Activated CD4-positive, alpha-beta T cell treated with anti-CD3 and anti-CD28 coated beads for 36 hours (primary cell): ENCODE results near the gene SEC24C. TPM values are rescaled to one million over a fixed set of nuclear protein-coding genes. Genes with fewer than 3 reads are reported as not detected.

Experiments
- total RNA-seq, 2 experiments: library from RNA; stranded (reverse); gene quantifications; one replicate each; pipeline ENCODE4 v1.2.3, GENCODE V29; 2021

Gene SEC24C
- total RNA-seq, 2 experiments from 2014 or later = 84.6 to 88.2 TPM

Other genes starting within 250 kb of the SEC24C start
- gene PPP3CB, start 248.3 kb upstream of the SEC24C start, total RNA-seq = 10 to 100 TPM; 42.3 to 45.3 TPM
- gene USP54, start 153.0 kb upstream of the SEC24C start, total RNA-seq = 1 to 10 TPM; 4.3 to 4.5 TPM
- gene MYOZ1, start 102.9 kb upstream of the SEC24C start, total RNA-seq = not detected
- not detected for gene SYNPO2L, start 88.3 kb upstream of the SEC24C start, total RNA-seq
- gene AGAP5, start 46.3 kb upstream of the SEC24C start, total RNA-seq = 10 to 100 TPM in 1 of 2 experiments, 1 to 10 TPM in 1; 7.1 to 10.3 TPM
- 10 to 100 TPM; 12.7 to 37.1 TPM for gene CHCHD1, start 37.7 kb downstream of the SEC24C start, total RNA-seq
- 10 to 100 TPM; 40.1 to 67.3 TPM for gene ZSWIM8, start 41.2 kb downstream of the SEC24C start, total RNA-seq
- 10 to 100 TPM; 54.7 to 65.0 TPM for gene NDST2, start 67.2 kb downstream of the SEC24C start, total RNA-seq
- gene CAMK2G, start 130.2 kb downstream of the SEC24C start, total RNA-seq = 10 to 100 TPM; 16.4 to 19.4 TPM
- gene PLAU, start 166.8 kb downstream of the SEC24C start, total RNA-seq = under 1 TPM in 1 of 2 experiments, not detected in 1; 0.16 TPM